Ovary (tissue), 3 donors: ENCODE data around the gene YBX2.

ENCODE experiments used
- POLR2A ChIP-seq: fragments of 450-650 bp; IDR thresholded peaks from one replicate; pipeline ENCODE4 v1.6.1; 2017; ENCODE audit warnings: antibody characterized with exemption, mild to moderate bottlenecking, moderate library complexity
- TF ChIP-seq, protein P1 (sequence below), 3 donors: fragments of 450-650 bp in 2 of 3; fragments of 200-600 bp in 1 of 3; IDR thresholded peaks; one replicate each; pipeline versions ENCODE4 v1.5.1 to v1.8.0; 2016 to 2022; ENCODE audit warnings: antibody characterized with exemption in 3 of 3, mild to moderate bottlenecking in 1 of 3
- donor health status: DM: no; HTN: no; CAD: no.

DNA sequence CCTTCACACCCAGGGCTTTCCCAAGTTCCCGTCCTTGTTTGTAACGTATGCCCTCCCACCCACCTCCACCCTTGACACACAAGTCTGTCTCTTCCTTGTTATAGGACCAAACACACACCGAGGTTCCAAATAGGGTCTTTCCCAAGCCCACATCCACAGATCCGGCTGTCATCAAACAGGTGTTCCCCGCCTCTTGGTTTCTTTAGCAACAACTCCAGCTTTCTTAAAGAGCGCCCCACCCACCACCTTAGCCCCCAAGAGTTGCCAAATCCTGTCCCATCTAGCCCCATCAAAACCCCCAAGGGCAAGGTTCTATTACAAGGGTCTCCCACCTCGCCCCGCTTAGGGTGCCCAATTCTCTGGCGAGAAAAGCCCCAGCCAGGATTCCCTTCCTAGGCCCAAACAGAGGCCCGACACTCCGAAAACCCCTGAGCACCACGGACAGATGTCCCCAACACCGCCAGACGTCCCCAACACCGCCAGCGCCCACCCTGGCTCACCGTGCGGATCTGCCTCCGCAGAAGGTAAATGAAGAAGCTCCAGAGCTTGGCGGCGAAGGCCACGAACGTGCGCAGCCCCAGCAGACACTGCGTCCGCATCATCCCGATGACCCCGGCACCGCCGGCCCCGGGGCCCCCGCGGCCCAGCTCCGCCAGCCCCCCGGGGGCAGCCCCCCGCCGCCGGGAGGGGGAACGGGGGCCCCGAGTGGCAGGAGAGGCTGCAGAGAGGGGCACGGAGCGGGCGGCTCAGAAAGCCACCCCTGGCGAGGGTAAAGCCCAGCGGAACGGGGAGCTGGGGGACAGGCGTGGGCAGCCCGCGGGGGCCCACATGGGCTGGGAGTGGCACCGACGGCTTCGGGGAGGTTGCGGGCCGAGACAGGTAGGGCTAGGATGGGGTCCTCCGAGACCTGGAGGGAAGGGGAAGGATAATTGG lies 43.5 kb downstream of the YBX2 start:
- TF ChIP-seq POLR2A: no peak
- TF ChIP-seq, protein P1, sequence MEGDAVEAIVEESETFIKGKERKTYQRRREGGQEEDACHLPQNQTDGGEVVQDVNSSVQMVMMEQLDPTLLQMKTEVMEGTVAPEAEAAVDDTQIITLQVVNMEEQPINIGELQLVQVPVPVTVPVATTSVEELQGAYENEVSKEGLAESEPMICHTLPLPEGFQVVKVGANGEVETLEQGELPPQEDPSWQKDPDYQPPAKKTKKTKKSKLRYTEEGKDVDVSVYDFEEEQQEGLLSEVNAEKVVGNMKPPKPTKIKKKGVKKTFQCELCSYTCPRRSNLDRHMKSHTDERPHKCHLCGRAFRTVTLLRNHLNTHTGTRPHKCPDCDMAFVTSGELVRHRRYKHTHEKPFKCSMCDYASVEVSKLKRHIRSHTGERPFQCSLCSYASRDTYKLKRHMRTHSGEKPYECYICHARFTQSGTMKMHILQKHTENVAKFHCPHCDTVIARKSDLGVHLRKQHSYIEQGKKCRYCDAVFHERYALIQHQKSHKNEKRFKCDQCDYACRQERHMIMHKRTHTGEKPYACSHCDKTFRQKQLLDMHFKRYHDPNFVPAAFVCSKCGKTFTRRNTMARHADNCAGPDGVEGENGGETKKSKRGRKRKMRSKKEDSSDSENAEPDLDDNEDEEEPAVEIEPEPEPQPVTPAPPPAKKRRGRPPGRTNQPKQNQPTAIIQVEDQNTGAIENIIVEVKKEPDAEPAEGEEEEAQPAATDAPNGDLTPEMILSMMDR (IDR thresholded peaks at IDR 0.05): no peak
